Mucosa of rectum (tissue), 2 donors: ENCODE results near the gene SYT15.
"Not testable (repeated sequence)": the region's sequence is repeated elsewhere in the genome, so short reads cannot be mapped to it uniquely, and the experiment has no call there.

Experiments
- H3K27ac ChIP-seq, 2 donors: one replicate each; pipeline ENCODE4 v1.7.0; 2013; ENCODE audit warnings: inconsistent platforms in 2 of 2, low read depth in 2 of 2, low read length in 2 of 2
- H3K27me3 ChIP-seq, 2 donors: one replicate each; pipeline ENCODE4 v1.7.0; 2013; ENCODE audit warnings: low read length in 2 of 2; ENCODE audit not compliant: control insufficient read depth in 2 of 2, insufficient read depth in 2 of 2
- H3K36me3 ChIP-seq, 2 donors: one replicate each; pipeline ENCODE4 v1.7.0; 2013; ENCODE audit warnings: low read length in 2 of 2; ENCODE audit not compliant: control insufficient read depth in 2 of 2, insufficient read depth in 2 of 2
- H3K4me1 ChIP-seq, 2 donors: one replicate each; pipeline ENCODE4 v1.7.0; 2013; ENCODE audit warnings: low read length in 2 of 2, mild to moderate bottlenecking in 1 of 2; ENCODE audit not compliant: control insufficient read depth in 2 of 2, insufficient read depth in 2 of 2
- H3K4me3 ChIP-seq, 2 donors: one replicate each; pipeline ENCODE4 v1.7.0; 2013; ENCODE audit warnings: low read length in 2 of 2
- H3K9ac ChIP-seq, 2 donors: one replicate each; pipeline ENCODE4 v1.7.0; 2013; ENCODE audit warnings: low read length in 2 of 2, low read depth in 1 of 2, mild to moderate bottlenecking in 1 of 2
- H3K9me3 ChIP-seq, 2 donors: one replicate each; pipeline ENCODE4 v1.7.0; 2013; ENCODE audit warnings: low read length in 2 of 2; ENCODE audit not compliant: control insufficient read depth in 2 of 2
- donor health status: healthy.
- donor health status: Normal muscosa, but diverticular disease.

SYT15 gene

DNA sequence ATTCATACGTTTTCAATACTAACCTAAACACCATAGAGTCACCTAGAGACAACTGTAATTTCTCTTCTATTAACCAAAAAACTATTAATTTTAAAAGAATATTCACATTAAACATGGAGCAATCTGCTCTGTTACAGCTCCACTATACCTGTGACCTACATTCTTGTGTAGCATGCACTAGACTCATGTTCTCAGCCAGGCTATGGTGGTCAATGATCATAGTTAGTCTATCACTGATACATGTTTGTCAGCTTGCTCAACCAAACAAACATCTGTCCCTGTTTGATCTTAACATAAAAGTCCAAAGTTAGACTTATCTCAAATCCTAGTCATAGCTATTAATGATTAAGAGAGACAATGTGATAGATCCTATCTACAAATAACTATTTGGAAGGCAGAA lies 50.9 kb downstream of the SYT15 start:
- H3K4me1 ChIP-seq, H3K4me3 ChIP-seq, H3K9ac ChIP-seq, H3K9me3 ChIP-seq, H3K36me3 ChIP-seq, H3K27ac ChIP-seq, H3K27me3 ChIP-seq: not testable (repeated sequence)

DNA sequence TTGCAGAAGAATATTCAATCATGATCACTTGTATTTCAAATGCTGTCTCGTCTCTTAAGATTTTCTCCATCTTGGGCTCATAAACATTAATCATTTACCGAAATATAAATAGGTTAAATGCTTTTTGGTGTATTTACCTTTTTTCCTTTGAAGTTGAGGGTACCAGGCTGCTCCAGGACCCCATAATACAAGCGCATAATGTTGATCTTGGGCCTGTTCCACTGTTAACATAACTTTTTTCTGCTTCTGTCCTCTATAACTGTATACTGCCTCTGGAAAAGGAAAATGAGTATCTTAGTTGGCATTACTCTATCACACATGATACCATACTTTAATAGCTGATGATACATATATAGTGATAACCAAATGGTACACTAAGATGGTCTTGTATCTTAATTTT lies 51.9 kb downstream of the SYT15 start:
- not testable (repeated sequence) for H3K27ac ChIP-seq, H3K9ac ChIP-seq, H3K4me3 ChIP-seq, H3K4me1 ChIP-seq, H3K36me3 ChIP-seq, H3K9me3 ChIP-seq, H3K27me3 ChIP-seq

DNA sequence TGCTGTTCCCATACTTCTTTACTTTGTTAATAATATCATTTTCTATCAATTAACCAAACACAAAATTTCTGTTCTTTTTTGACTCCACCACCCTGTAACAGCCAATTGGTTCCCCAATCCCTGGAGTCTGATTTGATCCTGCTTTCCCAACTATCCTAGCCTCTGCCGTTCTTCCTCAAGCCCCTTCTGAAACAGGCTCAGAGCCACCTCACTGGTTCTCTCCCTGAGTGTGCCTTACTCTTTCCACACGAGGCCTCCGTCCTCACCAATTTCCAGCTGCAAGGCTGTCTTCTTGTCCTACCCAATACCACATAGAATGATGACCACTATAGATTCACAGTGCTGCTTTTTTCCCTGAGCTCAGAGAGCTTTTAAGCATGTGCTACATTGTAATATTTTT lies 52.8 kb downstream of the SYT15 start:
- not testable (repeated sequence) for H3K4me3 ChIP-seq, H3K9me3 ChIP-seq, H3K36me3 ChIP-seq, H3K27ac ChIP-seq, H3K27me3 ChIP-seq, H3K4me1 ChIP-seq, H3K9ac ChIP-seq

DNA sequence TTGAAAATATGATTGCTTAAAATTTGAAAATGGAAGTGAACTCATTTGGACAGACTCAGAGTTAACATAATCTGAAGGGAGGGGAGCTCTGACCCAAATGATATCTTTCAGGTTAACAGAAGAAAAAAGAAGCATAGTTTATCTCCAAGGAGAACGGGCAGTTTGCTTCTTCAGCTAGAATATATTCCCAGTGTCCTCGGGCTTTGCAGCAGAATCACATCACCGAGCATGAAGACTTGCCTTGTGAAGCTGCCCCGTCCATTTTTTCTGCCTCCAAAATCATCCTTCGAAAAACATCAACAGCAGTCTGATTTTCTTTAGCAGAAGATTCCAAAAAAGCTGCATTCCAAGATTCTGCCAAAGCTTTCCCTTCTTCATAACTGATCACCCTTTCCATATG lies 55.8 kb downstream of the SYT15 start:
- not testable (repeated sequence) for H3K27me3 ChIP-seq, H3K27ac ChIP-seq, H3K36me3 ChIP-seq, H3K9ac ChIP-seq, H3K4me3 ChIP-seq, H3K9me3 ChIP-seq, H3K4me1 ChIP-seq

DNA sequence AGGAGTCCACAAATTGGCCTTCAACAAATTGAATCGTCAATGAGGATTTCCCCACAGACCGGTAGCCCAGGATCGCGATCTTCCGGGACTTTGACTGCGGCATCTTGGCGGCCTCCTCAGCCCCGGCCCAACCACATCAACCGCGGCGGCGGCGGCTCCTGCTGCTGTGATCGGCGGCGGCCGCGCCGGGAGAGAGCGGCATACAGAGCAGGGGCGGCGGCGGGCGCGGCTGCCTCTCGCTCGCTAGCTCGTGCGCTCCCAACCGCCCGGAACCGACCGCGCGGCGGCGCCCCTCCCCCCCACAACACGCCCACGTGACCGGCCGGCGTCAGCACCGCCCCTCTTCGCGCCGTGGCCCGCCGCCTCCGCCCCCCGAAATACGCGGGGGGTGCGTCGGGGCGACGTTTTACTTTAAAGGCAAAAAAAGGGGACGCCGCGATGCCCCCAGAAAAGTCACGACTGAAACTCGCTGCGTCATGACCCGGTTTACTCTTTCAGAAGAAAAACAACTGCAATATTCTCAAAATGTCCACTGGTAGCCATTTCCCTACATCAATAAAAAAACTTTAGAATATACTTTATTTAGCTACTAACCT lies 56.5 kb downstream of the SYT15 start:
- H3K27ac ChIP-seq, H3K9me3 ChIP-seq, H3K4me3 ChIP-seq: not testable (repeated sequence)

DNA sequence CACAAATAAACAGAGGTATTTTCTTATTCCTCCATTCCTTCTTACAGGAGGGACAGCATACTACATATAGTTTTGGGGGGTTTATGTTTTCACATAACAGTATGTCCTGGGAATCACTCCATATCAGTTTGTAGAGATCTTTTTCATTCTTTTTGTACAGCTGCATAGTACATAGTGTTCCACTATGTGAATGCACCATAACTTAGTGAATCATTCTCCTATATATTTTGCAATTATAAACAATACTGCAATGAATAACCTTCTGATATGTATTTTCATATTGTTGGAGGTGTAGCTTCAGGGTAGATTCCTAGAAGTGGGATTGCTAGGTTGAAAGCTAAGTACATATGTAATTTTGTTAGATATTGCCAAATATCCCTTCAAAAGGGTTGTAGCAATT lies 61.1 kb downstream of the SYT15 start:
- H3K36me3 ChIP-seq, H3K4me3 ChIP-seq, H3K9ac ChIP-seq, H3K9me3 ChIP-seq, H3K4me1 ChIP-seq, H3K27ac ChIP-seq, H3K27me3 ChIP-seq: not testable (repeated sequence)

More for the DNA sequence above, 56.5 kb downstream of the SYT15 start:
- not testable (repeated sequence) for H3K4me1 ChIP-seq, H3K9ac ChIP-seq, H3K36me3 ChIP-seq, H3K27me3 ChIP-seq
